Natural killer cell (primary cell): ENCODE results near the gene KDM5C. TPM values are rescaled to one million over a fixed set of nuclear protein-coding genes. Genes with fewer than 3 reads are reported as not detected.

Experiments
- ATAC-seq, 3 donors: fragments of 150-1000 bp in 2 of 3; fragments of 200-7000 bp in 1 of 3; cut with Tn5 transposase; 1 replicate in 1 of 3; 2 replicates in 2 of 3; pipeline ENCODE4 v1.10.0; 2021; ENCODE audit warnings: mild to moderate bottlenecking in 2 of 3, moderate library complexity in 2 of 3
- DNase-seq, 2 donors: peaks; one replicate each; pipeline versions ENCODE4 v3.0.0 to v3.0.0-alpha.2; 2013 to 2021; ENCODE audit warnings: mixed read lengths in 1 of 2
- H3K27ac ChIP-seq: one replicate; pipeline ENCODE4 v1.5.1; 2013; ENCODE audit warnings: mild to moderate bottlenecking, low read length
- H3K27me3 ChIP-seq: one replicate; pipeline ENCODE4 v1.6.1; 2013; ENCODE audit warnings: low read length; ENCODE audit not compliant: control insufficient read depth, insufficient read depth
- H3K36me3 ChIP-seq: one replicate; pipeline ENCODE4 v1.6.1; 2013; ENCODE audit warnings: low read length; ENCODE audit not compliant: control insufficient read depth, insufficient read depth
- H3K4me1 ChIP-seq: one replicate; pipeline ENCODE4 v1.6.1; 2013; ENCODE audit warnings: low read length; ENCODE audit not compliant: control insufficient read depth, insufficient read depth
- H3K4me3 ChIP-seq: one replicate; pipeline ENCODE4 v1.5.1; 2013; ENCODE audit warnings: low read length
- H3K9me3 ChIP-seq: one replicate; pipeline ENCODE4 v1.6.1; 2013; ENCODE audit warnings: low read length; ENCODE audit not compliant: control insufficient read depth, insufficient read depth
- H3K27ac Mint-ChIP-seq, 2 donors: one replicate each; pipeline ENCODE4 v1.8.0; 2022; ENCODE audit warnings: mild to moderate bottlenecking in 2 of 2, mixed read lengths in 2 of 2, moderate library complexity in 1 of 2
- H3K27me3 Mint-ChIP-seq, 2 donors: one replicate each; pipeline ENCODE4 v1.8.0; 2022; ENCODE audit warnings: low read depth in 2 of 2, mixed read lengths in 2 of 2
- H3K36me3 Mint-ChIP-seq: one replicate; pipeline ENCODE4 v1.8.0; 2022; ENCODE audit warnings: mixed read lengths
- H3K4me1 Mint-ChIP-seq, 2 donors: one replicate each; pipeline ENCODE4 v1.8.0; 2022; ENCODE audit warnings: mixed read lengths in 2 of 2
- H3K4me3 Mint-ChIP-seq: one replicate; pipeline ENCODE4 v1.8.0; 2022; ENCODE audit warnings: mild to moderate bottlenecking, moderate library complexity, mixed read lengths
- H3K9me3 Mint-ChIP-seq, 2 donors: one replicate each; pipeline ENCODE4 v1.8.0; 2022; ENCODE audit warnings: mixed read lengths in 2 of 2
- WGBS: methylation state at CpG from one replicate; pipeline ENCODE4 v1.1.7; 2013; ENCODE audit warnings: missing lambda C conversion rate; ENCODE audit not compliant: insufficient coverage; 5-methylcytosine and 5-hydroxymethylcytosine counted together
- intact Hi-C: fragments of 100-400 bp; cut with micrococcal nuclease; formaldehyde crosslinking; loops from one replicate; pipeline ENCODE4 v1.14.2; 2022
- total RNA-seq, 4 donors: library from RNA; stranded (reverse); fragments of 120-200 nt in 1 of 4; gene quantifications; one replicate each; pipeline versions ENCODE4 v1.2.3 to v1.2.4, GENCODE V29; 2013 to 2022
- TF ChIP-seq, protein P1 (sequence below): fragments of 200-600 bp; IDR thresholded peaks from one replicate; pipeline ENCODE4 v1.8.0; 2022; ENCODE audit warnings: antibody characterized with exemption

Gene KDM5C
- total RNA-seq, 3 donors from 2014 or later (not counting 1 experiment from before 2014, with no cell fraction given): 191 to 307 (median 196) TPM

DNA sequence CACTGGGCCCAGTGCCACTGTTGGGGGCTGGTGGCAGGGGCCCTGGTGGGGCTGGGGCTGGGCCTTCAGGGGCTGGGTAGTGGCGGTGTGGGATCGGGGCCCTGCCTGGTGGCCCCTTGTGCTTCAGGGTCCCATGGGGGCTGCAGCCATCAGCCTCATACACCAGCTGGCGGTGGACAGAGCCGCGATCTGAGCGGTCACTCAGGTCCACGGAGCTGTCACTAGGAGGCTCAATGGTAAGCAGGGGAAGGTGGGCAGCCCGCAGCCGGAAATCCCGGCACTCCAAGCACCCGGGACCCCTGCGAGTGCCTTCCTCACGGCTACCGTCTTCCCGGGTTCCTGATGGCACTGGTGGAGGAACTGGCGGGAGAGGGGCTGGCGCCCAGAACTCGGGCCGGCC is 25.5 kb upstream of the KDM5C start:
- H3K27ac ChIP-seq: no peak overlapping the region
- WGBS: 97% methylated on average over 19 of the region's 19 CpGs
- no peak overlapping the region for H3K4me3 Mint-ChIP-seq
- intact Hi-C loops: no loop called here
- DNase-seq (no peak), ATAC-seq (no peak)
- no peak overlapping the region for H3K27ac Mint-ChIP-seq
- no peak overlapping the region for H3K4me3 ChIP-seq
- no peaks in the 10 kb centered on the region for H3K9me3 ChIP-seq
- H3K27me3 ChIP-seq: no peaks in the 10 kb centered on the region
- H3K4me1 Mint-ChIP-seq: no peaks in the 10 kb centered on the region
- no peaks in the 10 kb centered on the region for H3K9me3 Mint-ChIP-seq
- H3K4me1 ChIP-seq: no peaks in the 10 kb centered on the region
- H3K27me3 Mint-ChIP-seq: peaks cover 3 to 7% of the 10 kb centered on the region in 2 donors
- H3K36me3 ChIP-seq: no peaks in the 10 kb centered on the region
- no peaks in the 10 kb centered on the region for H3K36me3 Mint-ChIP-seq
- TF ChIP-seq, protein P1, sequence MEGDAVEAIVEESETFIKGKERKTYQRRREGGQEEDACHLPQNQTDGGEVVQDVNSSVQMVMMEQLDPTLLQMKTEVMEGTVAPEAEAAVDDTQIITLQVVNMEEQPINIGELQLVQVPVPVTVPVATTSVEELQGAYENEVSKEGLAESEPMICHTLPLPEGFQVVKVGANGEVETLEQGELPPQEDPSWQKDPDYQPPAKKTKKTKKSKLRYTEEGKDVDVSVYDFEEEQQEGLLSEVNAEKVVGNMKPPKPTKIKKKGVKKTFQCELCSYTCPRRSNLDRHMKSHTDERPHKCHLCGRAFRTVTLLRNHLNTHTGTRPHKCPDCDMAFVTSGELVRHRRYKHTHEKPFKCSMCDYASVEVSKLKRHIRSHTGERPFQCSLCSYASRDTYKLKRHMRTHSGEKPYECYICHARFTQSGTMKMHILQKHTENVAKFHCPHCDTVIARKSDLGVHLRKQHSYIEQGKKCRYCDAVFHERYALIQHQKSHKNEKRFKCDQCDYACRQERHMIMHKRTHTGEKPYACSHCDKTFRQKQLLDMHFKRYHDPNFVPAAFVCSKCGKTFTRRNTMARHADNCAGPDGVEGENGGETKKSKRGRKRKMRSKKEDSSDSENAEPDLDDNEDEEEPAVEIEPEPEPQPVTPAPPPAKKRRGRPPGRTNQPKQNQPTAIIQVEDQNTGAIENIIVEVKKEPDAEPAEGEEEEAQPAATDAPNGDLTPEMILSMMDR: no peak

GRCh38 chrX:53249408-53250042 is 24.5 kb upstream of the KDM5C start:
- Mint-ChIP-seq H3K27me3 (peaks cover 3 to 7% of the 10 kb centered on the region in 2 donors), H3K9me3 (no peaks in the 10 kb centered on the region), H3K4me1 (no peaks in the 10 kb centered on the region), H3K36me3 (no peaks in the 10 kb centered on the region), H3K4me3 (no peak overlapping the region), H3K27ac (no peak overlapping the region)
- H3K4me3 ChIP-seq: no peak overlapping the region
- no peaks in the 10 kb centered on the region for H3K4me1 ChIP-seq
- TF ChIP-seq, protein P1: no peak
- H3K27ac ChIP-seq: no peak overlapping the region
- DNase-seq (no peak), ATAC-seq (no peak)
- intact Hi-C loops: no loop called here
- WGBS: no CpG with 5 or more reads among the region's 1 CpG
- H3K9me3 ChIP-seq: no peaks in the 10 kb centered on the region
- no peaks in the 10 kb centered on the region for H3K27me3 ChIP-seq
- no peaks in the 10 kb centered on the region for H3K36me3 ChIP-seq

GRCh38 chrX:53247928-53248327 is 22.9 kb upstream of the KDM5C start:
- ATAC-seq (no peak), DNase-seq (no peak)
- Histone ChIP-seq H3K4me1 (no peaks in the 10 kb centered on the region), H3K36me3 (no peaks in the 10 kb centered on the region), H3K27me3 (no peaks in the 10 kb centered on the region), H3K9me3 (no peaks in the 10 kb centered on the region), H3K27ac (no peak overlapping the region), H3K4me3 (no peak overlapping the region)
- intact Hi-C loops: no loop called here
- no peaks in the 10 kb centered on the region for H3K4me1 Mint-ChIP-seq
- no peak overlapping the region for H3K4me3 Mint-ChIP-seq
- TF ChIP-seq, protein P1: no peak
- peaks cover 3 to 4% of the 10 kb centered on the region in 2 donors for H3K27me3 Mint-ChIP-seq
- 95% methylated on average over 10 of the region's 10 CpGs for WGBS
- H3K36me3 Mint-ChIP-seq: no peaks in the 10 kb centered on the region
- no peaks in the 10 kb centered on the region for H3K9me3 Mint-ChIP-seq
- H3K27ac Mint-ChIP-seq: no peak overlapping the region

DNA sequence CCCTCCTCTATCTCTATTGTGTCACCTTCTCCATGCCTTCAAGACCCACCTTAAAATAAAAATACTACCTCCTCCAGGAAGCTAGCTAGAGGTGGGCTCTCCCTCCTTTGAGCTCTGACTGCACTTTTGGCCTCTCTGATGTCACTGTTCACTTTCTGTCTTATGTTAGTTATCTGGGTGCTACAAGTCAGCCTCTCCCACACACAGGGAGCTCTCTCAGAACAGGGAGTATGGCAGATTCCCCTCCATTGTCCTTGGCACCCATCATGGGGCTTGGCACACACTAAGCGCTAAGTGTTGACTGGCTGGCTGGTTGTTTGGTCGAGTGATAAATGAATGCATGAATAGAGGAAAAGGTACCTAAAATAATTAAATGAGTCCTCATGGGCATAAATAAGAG is 21.2 kb upstream of the KDM5C start:
- no peaks in the 10 kb centered on the region for H3K36me3 ChIP-seq
- no peak overlapping the region for H3K27ac ChIP-seq
- no peaks in the 10 kb centered on the region for H3K9me3 ChIP-seq
- no peaks in the 10 kb centered on the region for H3K36me3 Mint-ChIP-seq
- 85% methylated on average over 2 of the region's 2 CpGs for WGBS
- intact Hi-C loops: no loop called here
- TF ChIP-seq, protein P1: no peak
- DNase-seq: no peak
- peaks cover 0 to 3% of the 10 kb centered on the region in 2 donors for H3K27me3 Mint-ChIP-seq
- peaks cover 0 to 9% of the 10 kb centered on the region in 2 donors for H3K4me1 Mint-ChIP-seq
- H3K9me3 Mint-ChIP-seq: no peaks in the 10 kb centered on the region
- no peak overlapping the region for H3K4me3 ChIP-seq
- H3K4me3 Mint-ChIP-seq: no peak overlapping the region
- H3K4me1 ChIP-seq: peaks cover 8% of the 10 kb centered on the region
- no peak for ATAC-seq
- H3K27me3 ChIP-seq: no peaks in the 10 kb centered on the region
- H3K27ac Mint-ChIP-seq: no peak overlapping the region
